AG09319 (cell line): Measurements from ENCODE around the gene FH.

Experiments used
- DNase-seq: peaks from one replicate; pipeline ENCODE4 v3.0.0-alpha.2; 2010; ENCODE audit warnings: low read depth; ENCODE audit errors: extremely low read depth
- CTCF ChIP-seq: IDR thresholded peaks from 2 replicates; pipeline ENCODE4 v1.5.1; 2011; ENCODE audit warnings: low read depth, mild to moderate bottlenecking, inconsistent platforms, low read length, moderate library complexity

FH gene

GRCh38 chr1:241495741-241496140 is 23.8 kb downstream of the FH start:
- TF ChIP-seq CTCF, result no peak
- DNase-seq, result no peak

GRCh38 chr1:241488739-241489138 is 30.8 kb downstream of the FH start:
- TF ChIP-seq CTCF, result no peak
- DNase-seq, result no peak

- no peak for DNase-seq
- TF ChIP-seq CTCF, result peak; percentile 23
Measured at GRCh38 chr1:241485554-241485992, 34.0 kb downstream of the FH start.

GRCh38 chr1:241485145-241485544 is 34.4 kb downstream of the FH start:
- no peak for DNase-seq
- TF ChIP-seq CTCF, result no peak

GRCh38 chr1:241482761-241483250 is 36.7 kb downstream of the FH start:
- TF ChIP-seq CTCF, result no peak
- peak; percentile 18 for DNase-seq

GRCh38 chr1:241479294-241479693 is 40.3 kb downstream of the FH start:
- no peak for DNase-seq
- no peak for TF ChIP-seq CTCF

GRCh38 chr1:241475671-241476070 is 43.9 kb downstream of the FH start:
- no peak for DNase-seq
- TF ChIP-seq CTCF, result no peak
